Skin of body (tissue), 2 donors: ENCODE results near the gene MROH9. TPM values are rescaled to one million over a fixed set of nuclear protein-coding genes. Genes with fewer than 3 reads are reported as not detected.

Source experiments
- DNase-seq: peaks from one replicate; lab custom pipeline; 2025; lab: John Stamatoyannopoulos, UW
- total RNA-seq: library from RNA; depleted of rRNA; stranded (reverse); fragments of >200 nt; gene quantifications from one replicate; pipeline ENCODE4 v1.2.3, GENCODE V29; 2014

The MROH9 gene
- total RNA-seq, 1 donor from 2014 or later, result 0.10 TPM

DNA sequence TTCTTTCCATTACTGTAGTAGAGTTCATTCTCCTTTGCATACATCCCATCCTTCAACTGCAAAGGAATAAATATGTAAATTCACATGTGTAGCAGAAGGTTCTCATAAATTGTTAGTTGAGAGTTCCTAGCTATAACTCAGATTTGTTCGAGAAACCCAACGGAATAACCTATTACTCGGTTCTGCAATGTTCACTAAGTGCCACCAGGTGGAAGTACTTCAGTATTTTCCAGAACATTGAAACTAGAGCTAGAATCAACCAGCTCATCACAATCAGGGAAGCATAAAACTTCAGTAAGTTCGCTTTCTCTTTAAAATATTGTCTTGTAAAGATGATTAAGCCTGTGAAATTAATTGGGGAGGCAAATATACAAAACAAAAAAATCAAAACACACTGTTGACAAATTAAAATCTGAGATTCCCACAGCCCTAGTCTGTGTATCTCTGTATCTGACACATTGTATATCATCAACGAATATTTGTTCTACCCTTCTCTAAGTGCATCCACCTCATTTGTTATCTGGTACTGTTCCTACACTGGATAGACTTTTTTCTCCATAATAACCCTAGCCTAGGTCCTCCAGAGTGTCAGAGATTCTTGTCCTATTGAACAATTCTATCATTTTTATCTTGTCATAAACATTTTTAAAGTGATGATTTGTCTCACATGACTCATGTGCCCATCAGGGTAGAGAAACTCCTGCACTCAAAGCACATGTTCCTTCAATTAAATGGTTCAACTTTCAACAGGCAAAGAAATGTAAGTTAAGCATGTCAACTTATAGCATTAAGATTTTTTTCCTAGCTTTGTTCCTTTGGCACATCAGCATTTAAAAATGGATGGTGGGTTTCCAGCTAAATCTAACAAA, 31.9 kb downstream of the MROH9 start:
- DNase-seq, result peak; percentile 49

DNA sequence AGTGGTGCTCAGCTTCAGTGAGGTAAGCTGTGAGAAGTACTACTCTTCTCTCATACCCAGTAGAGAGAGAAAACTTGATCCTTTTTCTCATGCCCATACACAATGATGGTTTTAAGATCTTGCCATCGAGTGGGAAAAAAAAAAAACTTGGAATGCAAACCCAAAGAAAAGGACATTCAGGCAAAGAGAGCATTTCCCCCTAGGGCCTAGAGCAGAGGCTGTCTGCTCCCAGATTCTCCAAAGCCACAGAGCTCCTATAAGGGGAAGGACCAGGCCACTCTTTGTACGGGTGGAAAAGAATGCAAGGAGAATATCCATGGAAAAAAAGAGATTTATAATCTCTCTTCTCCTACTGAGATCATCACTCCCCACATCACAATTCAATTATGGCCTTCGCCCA, 34.9 kb downstream of the MROH9 start:
- DNase-seq, result no peak

DNA sequence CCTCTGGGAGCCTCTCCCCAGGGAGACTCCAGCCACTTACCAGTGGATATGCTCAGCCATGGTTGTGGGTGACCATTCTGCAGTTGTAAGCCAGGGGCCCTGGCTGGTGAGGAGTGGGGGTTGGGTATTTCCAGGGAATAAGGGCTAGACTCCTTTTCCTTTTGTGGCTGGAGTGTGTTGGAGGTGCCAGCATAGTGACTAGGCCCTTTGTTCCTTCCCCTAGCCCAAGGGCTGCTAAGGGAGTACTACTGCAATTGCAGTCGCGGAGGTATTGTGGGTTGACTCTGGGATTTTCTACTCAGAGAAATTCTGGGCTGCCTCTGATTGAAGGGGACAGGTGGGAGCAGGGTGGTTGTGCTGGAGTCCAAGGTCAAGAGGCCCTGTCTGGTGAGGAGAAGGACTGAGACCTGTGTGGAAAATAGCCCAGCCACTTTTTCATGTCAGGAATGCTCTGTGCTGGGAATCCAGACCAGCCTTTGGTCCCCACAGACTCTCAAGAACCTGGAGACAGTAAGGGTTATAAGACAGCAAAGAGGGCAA, 43.1 kb downstream of the MROH9 start:
- no peak for DNase-seq

DNA sequence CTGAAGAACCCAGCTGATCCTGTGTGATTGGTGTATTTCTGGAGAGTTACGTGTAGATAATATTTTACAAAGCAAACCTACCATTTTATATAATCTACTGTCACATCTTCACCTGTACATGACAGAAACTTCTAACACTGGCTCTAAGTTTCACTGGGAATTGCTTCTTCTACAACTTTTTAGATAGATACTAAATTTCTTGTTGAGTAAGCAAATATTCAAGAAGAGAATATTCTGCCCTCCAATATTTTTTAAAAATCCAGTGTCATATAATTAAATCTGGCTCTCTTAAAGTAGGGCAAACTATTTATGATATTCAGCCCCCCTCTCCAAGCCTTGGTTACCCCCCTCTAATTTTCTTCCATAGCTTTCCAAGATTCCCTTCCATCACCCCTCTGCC, 50.1 kb downstream of the MROH9 start:
- DNase-seq, result no peak

DNA sequence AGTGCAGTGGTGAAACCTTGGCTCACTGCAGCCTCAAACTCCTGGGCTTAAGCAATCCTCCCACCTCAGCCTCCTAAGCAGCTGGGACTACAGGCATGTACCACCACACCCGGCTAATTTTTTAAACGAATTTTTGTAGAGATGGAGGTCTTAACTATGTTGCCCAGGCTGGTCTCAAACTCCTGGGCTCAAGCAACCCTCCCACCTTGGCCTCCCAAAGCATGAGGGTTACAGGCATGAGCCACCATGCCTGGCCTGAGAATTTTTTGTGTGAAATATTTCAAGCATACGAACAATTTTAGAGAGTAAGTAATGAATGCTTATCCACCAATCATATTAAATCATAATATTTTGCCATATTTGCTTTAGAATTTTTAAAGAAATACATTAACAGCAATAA, 51.6 kb downstream of the MROH9 start:
- DNase-seq, result no peak

DNA sequence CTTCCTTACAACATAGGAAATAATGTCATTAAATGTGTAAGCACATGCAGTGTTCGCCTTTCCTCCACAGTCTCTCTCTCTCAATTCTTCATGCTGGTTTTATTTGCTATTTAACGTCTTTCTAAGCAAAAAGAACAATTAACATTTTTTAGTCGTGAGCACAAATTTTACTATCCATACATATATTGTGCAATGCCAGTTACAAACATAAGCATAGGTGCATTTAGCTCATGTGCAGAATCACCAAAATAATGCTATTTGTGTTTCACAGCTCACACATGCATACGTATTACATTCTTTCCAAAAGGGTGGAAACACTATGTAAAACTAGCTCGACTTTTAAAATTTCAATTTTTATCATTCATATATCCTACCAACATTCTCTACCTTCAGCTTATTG, 52.1 kb downstream of the MROH9 start:
- no peak for DNase-seq

DNA sequence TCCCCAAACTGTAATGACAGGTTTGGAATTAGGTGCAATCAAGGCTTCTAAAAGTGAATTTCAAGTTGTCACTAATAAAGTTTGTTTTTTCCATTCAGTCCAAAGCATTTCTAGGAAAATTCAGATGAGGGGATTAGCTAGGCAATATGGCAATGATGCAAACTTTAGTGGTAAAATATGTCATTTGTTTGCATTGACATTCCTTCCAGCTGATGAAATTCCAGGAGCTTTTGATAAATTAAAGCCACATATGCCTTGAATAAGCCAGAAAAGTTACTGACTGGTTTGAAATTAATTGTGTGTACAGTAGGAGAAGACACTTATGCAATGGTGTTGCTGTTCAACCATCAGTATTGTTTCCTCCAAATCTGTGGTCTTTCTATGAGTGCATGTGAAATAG, 57.8 kb downstream of the MROH9 start:
- peak; percentile 86 for DNase-seq

DNA sequence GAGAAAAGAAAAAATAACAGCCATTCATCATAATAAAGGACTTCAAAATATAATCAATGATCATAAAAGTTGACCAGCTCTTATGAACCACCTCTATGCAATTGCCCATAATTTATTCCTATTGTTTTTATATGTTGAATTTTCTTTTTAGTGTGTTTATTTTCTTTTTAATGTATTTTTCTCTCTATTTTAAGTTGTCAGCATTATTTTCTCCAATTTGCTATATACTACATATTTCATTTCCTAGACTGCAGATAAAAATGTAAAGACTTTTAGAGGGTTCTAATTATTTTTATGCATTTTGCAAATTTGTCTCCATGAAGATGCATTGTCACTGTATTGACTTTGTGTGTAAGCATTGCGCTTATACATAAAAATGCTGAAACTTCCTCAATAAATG, 58.4 kb downstream of the MROH9 start:
- no peak for DNase-seq

DNA sequence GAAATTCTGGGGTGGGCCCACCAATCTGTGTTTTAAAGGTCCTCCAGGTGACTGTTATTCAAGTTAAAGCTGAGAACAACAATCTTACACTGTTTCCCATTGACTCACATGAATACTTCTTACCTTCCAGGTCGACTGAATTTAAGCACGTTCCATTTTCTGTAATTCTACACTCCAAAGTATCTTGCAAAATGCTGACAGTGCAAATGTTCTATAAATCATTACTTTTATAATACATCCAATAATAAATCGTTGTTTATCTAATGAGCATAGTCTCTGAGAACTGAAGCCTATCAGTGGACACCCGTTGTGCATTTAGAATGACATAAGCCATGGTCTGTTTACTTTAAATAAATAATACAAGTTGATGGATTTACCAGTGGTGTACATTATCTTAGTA, 79.5 kb downstream of the MROH9 start:
- no peak for DNase-seq

DNA sequence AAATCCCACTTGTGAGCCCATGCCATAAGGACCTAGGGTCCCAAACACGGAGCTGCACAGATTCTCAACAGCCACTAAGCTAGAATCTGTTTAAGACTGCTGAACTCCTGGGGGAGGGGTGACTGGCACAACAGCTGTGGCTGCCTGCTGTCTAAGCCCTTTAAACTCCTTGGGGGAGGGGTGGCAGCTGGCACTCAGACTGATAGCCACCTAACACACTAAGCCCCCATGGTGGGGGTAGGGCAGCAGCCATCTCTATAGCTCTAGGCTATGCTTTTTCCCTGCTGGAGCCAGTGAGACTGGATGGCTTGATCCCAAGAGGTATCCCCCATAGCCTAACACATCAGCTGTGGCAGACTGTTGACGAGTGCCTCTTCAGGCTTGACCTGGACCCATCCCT, 82.1 kb downstream of the MROH9 start:
- no peak for DNase-seq

DNA sequence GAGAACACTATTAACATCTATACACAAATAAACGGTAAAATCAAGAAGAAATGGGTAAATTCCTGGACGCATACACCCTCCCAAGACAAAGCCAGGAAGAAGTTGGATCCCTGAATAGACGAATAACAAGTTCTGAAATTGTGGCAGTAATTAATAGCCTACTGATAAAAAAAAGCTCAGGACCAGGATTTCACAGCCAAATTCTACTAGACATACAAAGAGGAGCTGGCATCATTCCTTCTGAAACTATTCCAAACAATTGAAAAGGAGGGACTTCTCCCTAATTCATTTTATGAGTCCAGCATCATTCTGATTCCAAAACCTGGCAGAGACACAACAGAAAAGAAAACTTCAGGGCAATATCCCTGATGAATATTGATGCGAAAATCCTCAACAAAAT, 84.6 kb downstream of the MROH9 start:
- DNase-seq, result no peak

DNA sequence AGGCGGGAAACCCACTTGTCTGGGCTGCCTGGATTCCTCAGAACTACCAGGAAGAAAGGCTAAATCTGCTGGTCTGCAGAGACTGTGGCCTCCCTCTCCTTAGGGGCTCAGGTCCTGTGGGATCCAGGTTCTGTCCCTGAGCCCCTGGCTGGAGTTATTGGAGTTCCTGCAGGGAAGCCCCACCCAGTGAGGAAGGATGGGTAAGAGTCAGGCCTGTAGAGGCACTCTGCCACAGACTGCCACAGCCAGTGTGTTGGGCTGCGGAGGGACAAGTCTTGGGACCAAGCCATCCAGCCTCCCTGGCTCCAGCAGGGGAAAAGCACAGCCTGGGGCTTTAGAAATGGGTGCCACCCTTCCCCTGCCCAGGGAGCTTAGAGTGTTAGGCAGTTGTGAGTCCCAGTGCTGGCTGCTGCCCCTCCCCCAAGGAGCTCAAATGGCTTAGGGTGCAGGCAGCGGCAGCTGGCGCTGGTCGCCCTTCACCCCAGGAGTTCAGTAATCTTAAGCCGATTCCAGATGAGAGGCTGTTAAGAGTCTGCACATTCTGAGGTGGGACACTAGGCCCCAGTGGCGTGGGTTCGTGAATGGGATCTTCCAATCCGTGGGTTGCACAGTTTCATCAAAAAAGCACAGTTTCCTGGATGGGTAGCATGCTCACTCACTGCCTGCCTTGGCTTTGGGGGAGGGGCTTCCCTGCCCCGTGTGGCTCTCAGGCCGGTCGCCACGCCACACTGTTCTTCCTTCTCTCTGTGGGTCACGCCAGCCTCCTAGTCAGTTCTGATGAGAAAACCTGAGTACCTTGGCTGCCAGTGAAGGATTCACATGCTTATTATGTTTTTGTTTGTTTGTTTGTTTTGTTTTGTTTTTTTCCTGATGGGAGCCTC, 97.7 kb downstream of the MROH9 start:
- no peak for DNase-seq

DNA sequence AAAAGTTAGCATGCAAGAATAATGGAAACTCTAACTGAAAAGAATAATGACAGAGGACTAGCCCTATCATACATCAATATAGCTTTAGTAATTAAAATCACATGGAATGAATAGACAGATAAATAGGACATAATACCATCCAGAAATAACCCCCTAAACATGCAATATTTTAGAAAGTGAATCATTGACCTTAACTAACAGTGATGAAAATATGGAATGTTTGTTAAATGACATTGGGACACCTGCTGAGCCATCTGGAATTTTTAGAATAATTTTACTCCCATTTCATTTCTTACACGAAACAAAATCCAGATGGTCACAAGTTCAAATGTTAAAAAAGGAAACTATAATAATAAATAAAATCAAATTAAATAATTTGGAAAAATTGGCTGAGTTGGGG, 102.3 kb downstream of the MROH9 start:
- DNase-seq, result peak; percentile 19

DNA sequence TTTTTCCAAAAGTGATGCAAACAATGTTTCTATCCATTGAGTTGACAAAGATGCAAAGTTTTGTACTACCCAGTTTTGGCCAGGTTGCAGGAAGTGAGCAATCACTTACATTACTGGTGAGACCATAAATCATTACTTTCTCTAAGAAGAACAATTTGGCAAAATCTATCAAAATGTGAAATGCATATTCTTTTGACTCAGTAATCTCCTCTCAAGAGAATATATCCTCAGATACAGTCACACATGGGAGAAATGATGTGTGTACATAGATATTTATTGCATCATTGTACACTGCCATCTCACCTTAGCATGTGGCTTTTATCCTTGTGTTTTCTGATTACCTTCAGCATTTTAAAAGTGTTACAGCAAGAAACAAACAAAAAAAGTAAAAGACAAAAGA, 103.0 kb downstream of the MROH9 start:
- DNase-seq, result no peak

DNA sequence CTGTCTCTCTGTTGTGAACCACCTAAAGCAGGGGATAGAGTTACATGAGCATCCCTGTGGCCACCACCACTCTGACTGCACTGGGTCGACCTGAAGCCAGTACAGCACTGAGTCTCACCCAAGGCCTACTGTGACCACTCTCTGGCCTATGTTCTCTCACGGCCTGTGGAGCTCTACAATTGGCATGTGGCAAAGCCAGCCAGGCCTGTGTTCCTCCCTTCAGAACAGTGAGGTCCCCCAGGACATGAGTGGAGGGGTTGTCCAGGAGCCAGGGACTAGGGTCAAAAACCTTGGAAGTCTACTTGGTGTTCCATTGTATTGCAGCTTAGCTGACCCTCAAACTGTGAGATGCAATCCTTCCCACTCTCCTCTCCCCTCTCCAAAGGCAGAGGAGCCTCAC, 112.7 kb downstream of the MROH9 start:
- DNase-seq, result no peak

DNA sequence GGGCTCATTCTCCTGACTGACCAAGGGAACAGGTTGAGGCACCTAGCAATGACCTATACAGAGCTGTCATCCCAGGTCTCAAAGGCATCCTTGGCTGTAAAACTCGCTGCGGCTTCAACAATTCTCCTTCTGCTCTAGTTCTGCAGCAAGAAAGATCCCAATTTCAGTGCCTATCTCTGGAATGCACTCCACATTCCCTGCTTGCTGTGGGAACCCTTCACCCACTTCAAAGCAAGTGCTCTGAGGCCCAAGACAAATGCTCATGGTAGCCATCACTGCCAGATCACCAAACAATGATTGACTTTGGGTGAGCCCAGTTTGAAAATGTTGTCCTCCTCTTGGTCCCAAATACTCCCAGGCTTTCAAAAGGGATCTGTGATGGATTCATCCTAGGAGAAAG, 117.6 kb downstream of the MROH9 start:
- no peak for DNase-seq

DNA sequence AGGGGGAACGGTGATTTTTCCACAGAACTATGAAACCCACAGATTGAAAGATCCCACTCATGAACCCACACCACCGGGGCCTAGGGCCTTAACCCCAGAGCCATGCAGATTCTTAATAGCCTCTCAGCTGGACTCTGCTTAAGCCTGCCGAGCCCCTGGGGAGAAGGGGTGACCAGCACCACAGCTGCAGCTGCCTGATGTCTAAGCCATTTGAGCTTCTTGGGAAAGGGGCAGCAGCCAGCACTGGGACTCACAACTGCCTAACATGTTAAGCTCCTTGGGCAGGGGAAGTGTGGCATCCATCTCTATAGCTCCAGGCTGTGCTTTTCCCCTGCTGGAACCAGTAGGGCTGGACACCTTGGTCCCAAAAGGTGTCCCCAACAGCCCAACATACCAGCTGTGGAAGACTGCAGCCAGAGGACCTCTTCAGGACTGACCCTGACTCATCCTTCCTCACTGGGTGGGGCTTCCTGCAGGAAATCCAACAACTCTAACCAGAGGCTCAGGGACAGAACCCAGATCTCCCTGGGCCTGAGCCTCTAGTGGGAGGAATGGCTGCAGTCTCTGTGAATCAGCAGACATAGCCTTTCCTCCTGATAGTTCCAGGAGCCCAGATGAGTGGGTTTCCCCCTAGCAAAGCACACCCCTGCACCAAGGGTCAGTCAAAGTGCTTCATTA, 120.8 kb downstream of the MROH9 start:
- DNase-seq, result no peak

DNA sequence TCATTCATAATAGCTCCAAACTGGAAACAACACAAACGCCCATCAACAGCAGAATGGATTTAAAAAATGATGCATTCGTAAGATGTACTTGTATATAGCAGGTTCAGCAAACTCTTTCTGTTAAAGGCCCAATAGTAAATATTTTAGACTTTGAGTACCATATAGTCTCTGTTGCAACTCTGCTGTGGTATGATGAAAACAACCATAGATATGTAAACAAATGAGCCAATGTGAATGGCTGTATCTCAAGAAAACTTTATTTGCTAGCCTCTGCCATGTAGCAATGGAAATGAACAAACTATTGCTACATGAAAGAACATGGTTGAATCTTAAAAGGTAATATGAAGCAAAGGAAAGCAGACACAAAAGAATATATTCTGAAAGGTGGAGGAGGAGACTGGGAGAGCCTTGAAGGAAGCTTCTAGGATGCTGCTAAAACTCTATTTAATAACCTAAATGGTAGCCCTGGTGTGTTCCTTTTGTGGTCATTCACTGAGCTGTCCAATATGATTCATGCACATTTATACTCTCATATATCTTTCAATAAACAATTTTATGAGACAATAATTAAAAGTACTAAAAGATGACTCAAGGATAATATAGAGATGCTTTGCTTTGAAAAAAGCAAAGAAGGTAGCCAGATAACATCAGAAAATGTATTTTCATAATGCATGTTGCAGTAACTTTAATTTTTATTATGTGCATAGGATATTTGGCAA, 126.2 kb downstream of the MROH9 start:
- no peak for DNase-seq

DNA sequence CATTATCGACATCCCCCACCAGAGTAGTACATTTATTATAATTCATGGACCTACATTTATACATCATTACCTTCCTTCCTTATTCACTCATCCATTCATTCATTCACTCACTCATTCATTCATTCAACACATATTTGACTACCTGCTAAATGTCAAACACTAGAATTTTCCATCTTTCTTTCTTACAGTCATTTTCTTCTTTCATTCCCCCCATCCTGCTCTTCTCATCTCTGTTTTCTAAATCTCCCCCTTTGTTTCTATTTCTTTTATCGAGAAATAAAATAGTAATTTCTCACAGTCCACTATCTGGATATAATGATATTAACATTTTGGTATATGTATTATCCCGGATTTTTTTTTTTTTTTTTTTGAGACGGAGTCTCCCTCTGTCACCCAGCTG, 127.6 kb downstream of the MROH9 start:
- DNase-seq, result no peak

DNA sequence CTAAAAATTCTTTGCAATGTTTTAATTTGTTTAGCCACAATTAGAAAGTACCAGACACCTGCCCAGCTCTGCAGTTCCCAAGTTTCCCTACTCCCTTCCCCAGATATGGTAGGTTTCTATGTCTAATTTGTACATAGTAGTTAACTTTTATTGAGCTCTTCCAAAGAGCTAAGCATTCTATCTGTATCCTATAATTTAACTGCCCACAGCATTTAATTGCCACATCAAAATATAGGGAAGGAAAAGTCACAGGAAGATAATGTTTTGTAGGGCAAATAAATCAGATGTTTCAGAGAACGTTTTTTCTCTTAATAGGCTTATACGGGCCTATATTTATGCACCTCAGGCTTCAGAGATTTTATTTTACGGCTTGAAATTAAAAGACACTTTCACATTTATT, 139.7 kb downstream of the MROH9 start:
- DNase-seq, result no peak

DNA sequence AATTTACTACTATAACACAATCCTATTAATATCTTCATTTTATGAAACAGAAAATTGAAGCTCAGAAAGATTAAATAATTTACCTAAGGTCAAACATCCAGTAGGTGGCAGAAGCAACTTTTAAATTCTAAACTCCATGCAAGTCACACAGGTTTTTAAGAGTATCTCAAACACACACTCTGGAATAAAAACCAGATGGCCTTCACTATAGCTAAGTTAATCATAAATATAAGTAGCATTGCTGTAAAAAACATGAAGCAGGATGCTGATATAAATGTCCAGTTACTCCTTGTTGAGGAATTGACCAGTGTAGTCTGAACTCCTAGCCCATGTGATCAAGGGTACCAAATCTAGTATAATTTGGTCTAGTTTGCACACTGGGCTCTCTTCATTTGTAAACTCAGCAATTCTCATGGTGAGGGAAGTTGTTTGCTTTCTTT, 146.0 kb downstream of the MROH9 start:
- peak; percentile 49 for DNase-seq
